ENCODE measurements around the gene PHOSPHO2. TPM values are rescaled to one million over a fixed set of nuclear protein-coding genes. Genes with fewer than 3 reads are reported as not detected.
A peak's percentile ranks its signal among the peaks of the same experiment; 100 is the strongest.

Gene PHOSPHO2
- total RNA-seq, 1 donor from 2014 or later, result 5.5 TPM

DNA sequence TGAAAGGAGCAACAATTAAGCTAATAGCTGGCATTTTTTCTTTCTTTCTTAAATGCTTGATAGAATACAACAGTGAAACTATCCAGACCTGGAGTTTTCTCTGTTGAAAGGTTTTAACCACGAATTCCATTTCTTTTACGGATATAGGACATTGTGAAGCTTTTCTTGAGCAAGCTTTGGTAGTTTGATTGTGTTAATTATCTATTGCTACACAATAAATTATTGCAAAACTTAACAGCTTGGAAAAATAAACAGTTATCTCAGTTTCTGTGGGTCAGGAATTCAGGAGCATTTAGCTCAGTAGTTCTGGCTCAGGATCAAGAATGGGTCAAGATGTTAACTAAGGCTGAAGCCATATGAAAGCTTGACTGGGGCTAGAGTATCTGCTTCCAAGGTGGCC, 11.7 kb downstream of the PHOSPHO2 start:
- H3K4me3 ChIP-seq, result no peak overlapping the region
- no peaks in the 10 kb centered on the region for H3K9me3 ChIP-seq
- DNase-seq, result no peak
- TF ChIP-seq, protein P1, sequence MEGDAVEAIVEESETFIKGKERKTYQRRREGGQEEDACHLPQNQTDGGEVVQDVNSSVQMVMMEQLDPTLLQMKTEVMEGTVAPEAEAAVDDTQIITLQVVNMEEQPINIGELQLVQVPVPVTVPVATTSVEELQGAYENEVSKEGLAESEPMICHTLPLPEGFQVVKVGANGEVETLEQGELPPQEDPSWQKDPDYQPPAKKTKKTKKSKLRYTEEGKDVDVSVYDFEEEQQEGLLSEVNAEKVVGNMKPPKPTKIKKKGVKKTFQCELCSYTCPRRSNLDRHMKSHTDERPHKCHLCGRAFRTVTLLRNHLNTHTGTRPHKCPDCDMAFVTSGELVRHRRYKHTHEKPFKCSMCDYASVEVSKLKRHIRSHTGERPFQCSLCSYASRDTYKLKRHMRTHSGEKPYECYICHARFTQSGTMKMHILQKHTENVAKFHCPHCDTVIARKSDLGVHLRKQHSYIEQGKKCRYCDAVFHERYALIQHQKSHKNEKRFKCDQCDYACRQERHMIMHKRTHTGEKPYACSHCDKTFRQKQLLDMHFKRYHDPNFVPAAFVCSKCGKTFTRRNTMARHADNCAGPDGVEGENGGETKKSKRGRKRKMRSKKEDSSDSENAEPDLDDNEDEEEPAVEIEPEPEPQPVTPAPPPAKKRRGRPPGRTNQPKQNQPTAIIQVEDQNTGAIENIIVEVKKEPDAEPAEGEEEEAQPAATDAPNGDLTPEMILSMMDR (IDR thresholded peaks at IDR 0.05), result no peak
- no peaks in the 10 kb centered on the region for H3K4me1 ChIP-seq
- no peaks in the 10 kb centered on the region for H3K36me3 ChIP-seq
- H3K27me3 ChIP-seq, result no peaks in the 10 kb centered on the region
- intact Hi-C loops (cut with DNase I), result no loop called here
- no peak overlapping the region for H3K27ac ChIP-seq
- no peak for ATAC-seq

DNA sequence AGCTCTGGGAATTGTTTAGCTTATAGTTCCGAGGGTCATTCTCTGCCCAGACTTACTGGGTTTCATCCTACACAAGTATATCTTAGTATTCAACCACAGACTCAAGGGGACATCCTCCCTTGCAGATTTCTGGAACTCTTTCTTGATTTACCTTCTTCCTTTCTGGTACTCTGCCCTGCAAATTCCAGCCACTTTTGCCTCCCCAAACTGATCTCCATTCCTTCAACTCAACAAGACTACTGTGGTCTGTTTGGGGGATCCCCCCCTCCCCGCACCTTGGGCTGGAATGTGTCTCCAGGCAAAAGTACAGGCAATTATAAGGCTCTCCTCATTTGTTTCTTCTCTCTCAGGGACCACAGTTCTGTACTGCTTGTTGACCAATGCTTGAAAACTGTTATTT, 13.4 kb downstream of the PHOSPHO2 start:
- H3K4me1 ChIP-seq, result no peaks in the 10 kb centered on the region
- H3K27me3 ChIP-seq, result no peaks in the 10 kb centered on the region
- intact Hi-C loops (cut with DNase I), result no loop called here
- H3K36me3 ChIP-seq, result no peaks in the 10 kb centered on the region
- ATAC-seq (no peak), DNase-seq (no peak)
- no peak overlapping the region for H3K27ac ChIP-seq
- no peaks in the 10 kb centered on the region for H3K9me3 ChIP-seq
- TF ChIP-seq, protein P1 (IDR thresholded peaks at IDR 0.05), result no peak
- no peak overlapping the region for H3K4me3 ChIP-seq

DNA sequence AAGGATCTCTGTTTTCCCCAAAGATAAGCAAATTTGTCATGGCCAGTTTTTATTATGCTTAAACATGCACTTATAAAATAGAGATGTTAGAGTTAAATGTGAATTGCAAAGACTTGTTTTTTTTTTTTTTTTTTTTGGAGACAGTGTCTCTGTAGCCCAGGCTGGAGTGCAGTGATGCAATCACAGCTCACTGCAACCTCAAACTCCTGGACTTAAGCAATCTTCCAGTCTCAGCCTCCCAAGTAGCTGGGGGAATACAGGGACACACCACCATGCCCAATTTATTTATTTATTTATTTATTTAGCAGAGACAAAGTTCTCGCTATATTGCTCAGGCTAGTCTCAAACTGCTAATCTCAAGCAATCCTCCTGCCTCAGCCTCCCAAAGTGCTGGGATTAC, 15.1 kb downstream of the PHOSPHO2 start:
- H3K9me3 ChIP-seq, result no peaks in the 10 kb centered on the region
- TF ChIP-seq, protein P1 (IDR thresholded peaks at IDR 0.05), result no peak
- no peak for DNase-seq
- no peak for ATAC-seq
- intact Hi-C loops (cut with DNase I), result no loop called here
- no peak overlapping the region for H3K27ac ChIP-seq
- H3K36me3 ChIP-seq, result no peaks in the 10 kb centered on the region
- no peaks in the 10 kb centered on the region for H3K27me3 ChIP-seq
- H3K4me1 ChIP-seq, result no peaks in the 10 kb centered on the region
- H3K4me3 ChIP-seq, result no peak overlapping the region

DNA sequence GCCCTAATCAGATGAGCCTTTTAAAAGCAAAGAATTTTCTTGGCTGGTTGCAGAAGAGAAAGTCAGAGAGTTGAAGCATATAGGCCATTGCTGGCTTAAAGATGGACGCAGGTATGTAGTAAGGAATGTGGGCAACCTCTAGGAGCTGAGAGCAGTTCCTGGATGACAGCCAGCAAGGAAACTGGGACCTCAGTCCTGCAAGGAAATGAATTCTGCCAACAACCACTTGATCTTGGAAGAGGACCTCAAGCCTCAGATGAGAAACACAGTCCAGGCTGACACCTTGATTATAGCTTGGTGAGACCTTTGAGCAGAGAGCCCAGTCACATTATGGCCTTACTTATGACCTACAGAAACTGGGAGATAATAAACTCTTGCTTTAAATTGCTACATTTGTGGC, 15.7 kb downstream of the PHOSPHO2 start:
- peak; percentile 81 for ATAC-seq
- no peak for DNase-seq

DNA sequence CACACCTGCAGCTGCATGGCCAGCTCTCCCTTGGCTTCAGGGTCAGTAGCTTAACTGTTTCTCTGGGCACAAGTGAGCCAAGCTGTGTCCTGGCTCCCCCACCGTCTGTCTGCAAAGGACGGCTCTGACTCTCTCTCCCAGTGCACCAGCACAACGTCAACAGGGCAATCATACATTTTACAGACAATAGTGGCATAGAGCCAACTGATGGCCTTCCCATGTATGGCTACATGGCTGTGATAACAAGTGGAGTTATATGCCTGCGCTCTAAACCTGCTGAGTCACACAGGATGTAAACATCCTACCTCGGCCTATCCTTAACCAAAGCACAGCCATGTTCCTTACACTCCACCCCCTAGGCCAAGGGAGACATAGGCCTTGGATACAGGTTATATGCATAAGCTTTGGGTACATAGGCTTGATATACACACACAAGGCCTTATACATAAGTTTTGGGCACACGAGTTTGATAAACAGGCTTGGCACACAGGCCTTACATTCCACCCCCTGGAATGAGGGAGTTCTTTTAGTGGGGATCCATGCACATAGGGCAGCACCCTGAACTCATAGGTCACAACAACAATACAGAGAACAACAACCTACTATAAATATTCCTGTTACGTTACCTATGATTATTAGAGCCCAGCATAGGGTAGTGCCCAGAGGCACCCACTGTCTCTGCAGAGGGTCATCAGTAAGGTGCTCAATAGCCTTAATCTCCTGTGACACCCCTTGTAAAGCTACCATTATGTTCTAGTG, 17.7 kb downstream of the PHOSPHO2 start:
- intact Hi-C loops (cut with DNase I), result no loop called here
- no peak for ATAC-seq
- Histone ChIP-seq H3K4me3 (no peak overlapping the region), H3K27me3 (no peaks in the 10 kb centered on the region), H3K27ac (no peak overlapping the region), H3K36me3 (no peaks in the 10 kb centered on the region), H3K9me3 (no peaks in the 10 kb centered on the region), H3K4me1 (peaks cover 16% of the 10 kb centered on the region)
- TF ChIP-seq, protein P1 (IDR thresholded peaks at IDR 0.05), result no peak
- DNase-seq, result no peak

More for the DNA sequence above, 15.7 kb downstream of the PHOSPHO2 start:
- intact Hi-C loops (cut with DNase I), result no loop called here
- TF ChIP-seq, protein P1 (IDR thresholded peaks at IDR 0.05), result no peak
- Histone ChIP-seq H3K27ac (no peak overlapping the region), H3K9me3 (no peaks in the 10 kb centered on the region), H3K27me3 (no peaks in the 10 kb centered on the region), H3K4me1 (no peaks in the 10 kb centered on the region), H3K4me3 (no peak overlapping the region), H3K36me3 (no peaks in the 10 kb centered on the region)

All from upper lobe of right lung (tissue), 1 donor.